ENCODE data around the gene EEFSEC. TPM values are rescaled to one million over a fixed set of nuclear protein-coding genes. Genes with fewer than 3 reads are reported as not detected.

Gene EEFSEC
- total and polyA plus RNA-seq, 8 donors = 11.5 to 23.0 (median 19.9) TPM

DNA sequence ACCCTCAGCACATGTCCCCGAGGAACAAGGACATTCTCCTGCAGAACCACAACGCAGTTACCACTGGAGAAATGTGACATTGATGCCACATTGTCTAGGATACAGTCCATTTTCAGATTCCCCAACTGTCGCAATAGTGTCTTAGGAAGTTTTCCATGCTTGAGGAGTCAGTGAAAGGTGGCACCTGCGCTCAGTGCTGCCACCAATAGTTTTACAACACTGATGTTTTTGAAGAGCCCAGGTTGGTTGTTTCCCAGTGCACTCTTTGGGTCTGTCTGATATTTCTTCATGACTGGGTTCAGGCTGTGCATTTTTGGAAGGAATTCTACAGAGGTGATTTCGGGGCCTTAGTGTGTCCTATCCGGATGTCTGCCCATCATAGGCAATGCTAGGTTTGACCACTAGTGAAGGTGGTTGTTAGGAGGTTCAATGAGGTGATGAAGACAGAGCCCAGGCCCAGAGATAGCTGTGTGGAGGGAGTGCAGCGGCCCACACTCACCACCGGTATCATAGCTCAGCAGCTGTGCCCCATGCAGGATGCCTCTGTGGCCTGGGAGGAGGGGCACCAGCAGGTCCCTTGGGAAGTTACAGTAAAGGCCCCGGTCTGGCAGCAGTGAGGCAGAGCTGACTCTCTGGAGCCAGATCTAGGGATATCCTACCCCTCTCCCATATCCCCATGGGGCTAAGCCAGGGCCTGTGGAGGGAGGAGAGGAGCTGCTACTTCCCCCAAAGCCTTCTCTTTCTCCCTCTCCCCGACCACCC, 216.8 kb downstream of the EEFSEC start:
- Histone ChIP-seq H3K4me1 (no peaks in the 10 kb centered on the region), H3K9me3 (no peaks in the 10 kb centered on the region), H3K27ac (no peak overlapping the region), H3K36me3 (peaks cover 0 to 4% of the 10 kb centered on the region in 2 donors), H3K4me3 (no peak overlapping the region), H3K27me3 (no peaks in the 10 kb centered on the region)
- ATAC-seq = no peak
- TF ChIP-seq, protein P1, sequence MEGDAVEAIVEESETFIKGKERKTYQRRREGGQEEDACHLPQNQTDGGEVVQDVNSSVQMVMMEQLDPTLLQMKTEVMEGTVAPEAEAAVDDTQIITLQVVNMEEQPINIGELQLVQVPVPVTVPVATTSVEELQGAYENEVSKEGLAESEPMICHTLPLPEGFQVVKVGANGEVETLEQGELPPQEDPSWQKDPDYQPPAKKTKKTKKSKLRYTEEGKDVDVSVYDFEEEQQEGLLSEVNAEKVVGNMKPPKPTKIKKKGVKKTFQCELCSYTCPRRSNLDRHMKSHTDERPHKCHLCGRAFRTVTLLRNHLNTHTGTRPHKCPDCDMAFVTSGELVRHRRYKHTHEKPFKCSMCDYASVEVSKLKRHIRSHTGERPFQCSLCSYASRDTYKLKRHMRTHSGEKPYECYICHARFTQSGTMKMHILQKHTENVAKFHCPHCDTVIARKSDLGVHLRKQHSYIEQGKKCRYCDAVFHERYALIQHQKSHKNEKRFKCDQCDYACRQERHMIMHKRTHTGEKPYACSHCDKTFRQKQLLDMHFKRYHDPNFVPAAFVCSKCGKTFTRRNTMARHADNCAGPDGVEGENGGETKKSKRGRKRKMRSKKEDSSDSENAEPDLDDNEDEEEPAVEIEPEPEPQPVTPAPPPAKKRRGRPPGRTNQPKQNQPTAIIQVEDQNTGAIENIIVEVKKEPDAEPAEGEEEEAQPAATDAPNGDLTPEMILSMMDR (IDR thresholded peaks at IDR 0.05) = no peak
- DNase-seq = no peak
- intact Hi-C loops (cut with DNase I) = no loop called here

DNA sequence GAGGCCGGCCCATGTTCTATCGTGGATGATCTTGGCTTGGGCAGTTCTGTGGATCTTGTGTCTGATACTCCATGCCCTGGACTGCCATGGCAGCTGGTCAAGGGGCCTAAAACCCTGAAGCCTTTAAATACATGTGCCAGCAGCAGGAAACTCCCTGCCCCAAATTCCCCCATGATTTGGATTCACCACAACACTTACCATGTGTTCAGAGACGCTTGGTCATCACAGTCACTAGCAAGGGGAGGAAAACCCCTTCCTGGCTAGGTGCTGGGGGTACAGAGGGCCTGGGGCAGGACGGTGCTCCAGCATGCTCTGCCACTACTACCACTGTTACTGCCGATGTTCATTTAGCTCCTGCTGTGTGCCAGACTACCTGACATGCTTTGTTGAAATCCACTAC, 219.0 kb downstream of the EEFSEC start:
- H3K36me3 ChIP-seq = peaks cover 0 to 9% of the 10 kb centered on the region in 2 donors
- no peaks in the 10 kb centered on the region for H3K27me3 ChIP-seq
- no peaks in the 10 kb centered on the region for H3K4me1 ChIP-seq
- DNase-seq (no peak), ATAC-seq (no peak)
- no peak overlapping the region for H3K4me3 ChIP-seq
- TF ChIP-seq, protein P1 (IDR thresholded peaks at IDR 0.05) = no peak
- intact Hi-C loops (cut with DNase I) = no loop called here
- no peaks in the 10 kb centered on the region for H3K9me3 ChIP-seq
- no peak overlapping the region for H3K27ac ChIP-seq

DNA sequence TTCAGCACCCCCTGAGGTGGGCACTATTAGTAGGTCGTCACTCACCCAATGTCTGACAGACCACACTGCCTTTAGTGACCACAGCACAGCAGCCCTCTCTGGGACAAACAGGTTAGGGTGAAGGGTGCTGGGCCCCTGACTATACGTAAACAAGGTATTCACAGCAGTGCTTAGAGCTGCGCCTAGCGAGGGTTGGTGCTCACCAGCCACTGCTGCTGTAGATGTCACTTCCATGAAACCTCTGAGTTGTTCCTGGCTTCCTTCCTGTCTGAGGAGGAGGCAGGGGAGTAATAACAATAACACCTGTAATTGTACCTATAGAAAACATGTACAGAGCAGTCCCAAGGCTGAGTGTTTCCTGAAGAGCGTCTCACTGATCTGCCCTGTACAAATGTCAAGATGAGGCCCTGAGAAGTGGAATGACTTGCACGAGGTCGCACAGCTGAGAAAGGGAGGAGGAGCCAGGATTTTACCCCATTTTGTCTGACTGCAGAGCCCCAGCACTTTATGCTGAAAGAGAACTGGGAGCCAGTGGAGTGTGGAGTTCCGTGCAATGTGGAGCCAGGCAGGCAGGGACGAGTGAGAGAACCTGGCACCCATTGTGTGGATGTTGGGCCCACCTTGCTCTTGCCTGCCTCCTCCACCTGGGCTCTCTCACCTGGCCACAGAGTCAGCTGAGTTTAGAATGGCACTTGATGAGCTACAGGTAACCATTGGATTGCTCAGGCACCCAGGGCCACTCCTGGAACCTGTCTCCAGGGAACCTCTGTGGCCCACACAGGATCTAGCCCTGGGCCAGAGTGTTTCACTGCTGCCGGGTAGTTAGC, 219.6 kb downstream of the EEFSEC start:
- intact Hi-C loops (cut with DNase I) = no loop called here
- no peaks in the 10 kb centered on the region for H3K9me3 ChIP-seq
- H3K36me3 ChIP-seq = peaks cover 0 to 6% of the 10 kb centered on the region in 2 donors
- no peak for ATAC-seq
- no peaks in the 10 kb centered on the region for H3K4me1 ChIP-seq
- H3K27me3 ChIP-seq = no peaks in the 10 kb centered on the region
- no peak overlapping the region for H3K27ac ChIP-seq
- no peak for DNase-seq
- TF ChIP-seq, protein P1 (IDR thresholded peaks at IDR 0.05) = no peak
- H3K4me3 ChIP-seq = no peak overlapping the region

DNA sequence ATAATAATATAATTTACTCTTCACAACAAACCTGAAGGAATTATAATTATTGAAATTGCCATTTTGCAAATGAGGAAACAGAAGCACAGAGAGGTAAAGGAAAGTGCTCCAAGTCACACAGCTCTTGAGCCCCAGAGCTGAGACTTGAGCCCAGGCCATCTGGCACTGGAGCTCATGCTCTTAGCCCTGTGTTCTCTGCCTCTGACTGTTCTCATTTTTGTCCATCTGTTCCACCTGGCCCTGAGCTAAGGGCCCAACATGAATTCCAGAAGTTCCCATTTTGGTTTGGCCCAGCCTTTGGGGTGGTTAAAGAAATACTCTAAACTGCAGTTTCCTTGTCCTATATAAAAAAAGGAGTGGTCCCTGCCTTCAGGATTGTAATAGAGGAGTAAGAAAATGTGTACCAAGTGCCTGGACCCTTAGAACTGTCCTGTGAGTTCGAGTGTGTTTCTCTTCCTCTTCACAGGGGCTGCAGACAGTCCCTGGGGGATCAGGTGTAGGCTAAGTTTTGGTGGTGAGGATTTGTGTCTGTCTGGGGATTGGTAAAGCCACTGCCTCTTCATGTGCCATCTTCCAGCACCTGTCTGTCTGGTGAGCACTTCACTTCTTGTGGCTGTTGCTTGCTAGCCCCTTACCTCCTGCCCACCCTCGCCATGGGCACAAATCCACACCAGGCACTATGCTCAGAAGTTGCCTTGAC, 221.6 kb downstream of the EEFSEC start:
- peaks cover 10% of the 10 kb centered on the region in 2 donors for H3K4me1 ChIP-seq
- no peak for ATAC-seq
- no peak overlapping the region for H3K4me3 ChIP-seq
- no peak for DNase-seq
- H3K9me3 ChIP-seq = no peaks in the 10 kb centered on the region
- no peak overlapping the region for H3K27ac ChIP-seq
- TF ChIP-seq, protein P1 (IDR thresholded peaks at IDR 0.05) = no peak
- H3K27me3 ChIP-seq = no peaks in the 10 kb centered on the region
- intact Hi-C loops (cut with DNase I) = no loop called here
- H3K36me3 ChIP-seq = peaks cover 0 to 4% of the 10 kb centered on the region in 2 donors

DNA sequence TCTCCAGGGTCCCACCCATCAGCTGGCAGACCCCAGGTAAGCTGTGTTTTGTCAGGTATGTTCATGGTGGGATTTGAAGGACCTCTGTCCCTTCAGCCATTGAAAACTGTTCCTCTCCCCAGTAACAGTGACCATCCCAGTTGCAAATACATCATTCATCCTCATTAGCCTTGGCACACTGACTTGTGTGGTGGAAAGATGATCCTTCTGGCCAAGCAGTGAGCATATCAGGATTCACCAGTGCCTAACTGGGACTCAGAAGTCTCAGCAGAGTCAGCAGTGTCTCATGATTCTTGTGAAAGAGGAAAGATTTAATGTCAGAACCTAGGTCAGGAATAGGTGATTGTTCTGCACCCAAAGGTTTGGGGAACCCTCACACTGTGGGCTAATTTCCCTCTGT, 223.2 kb downstream of the EEFSEC start:
- TF ChIP-seq, protein P1 (IDR thresholded peaks at IDR 0.05) = no peak
- Histone ChIP-seq H3K4me3 (no peak overlapping the region), H3K36me3 (peaks cover 0 to 4% of the 10 kb centered on the region in 2 donors), H3K9me3 (no peaks in the 10 kb centered on the region), H3K27ac (no peak overlapping the region), H3K4me1 (peaks cover 10% of the 10 kb centered on the region in 2 donors), H3K27me3 (no peaks in the 10 kb centered on the region)
- ATAC-seq = no peak
- intact Hi-C loops (cut with DNase I) = no loop called here
- no peak for DNase-seq
